Heart left ventricle (tissue), 13 donors: ENCODE data around the gene CCDC194.
A peak's percentile ranks its signal among the peaks of the same experiment; 100 is the strongest.

Source experiments
- CTCF ChIP-seq, 12 donors: fragments of 200-600 bp; sonication (generic) in 4 of 12; IDR thresholded peaks; one replicate each; pipeline versions ENCODE4 v1.5.0 to v1.8.0; 2018 to 2022; ENCODE audit warnings: antibody characterized with exemption in 12 of 12, mild to moderate bottlenecking in 5 of 12
- POLR2A ChIP-seq, 2 donors: fragments of 450-650 bp; IDR thresholded peaks; one replicate each; pipeline ENCODE4 v1.6.1; 2017; ENCODE audit warnings: antibody characterized with exemption in 2 of 2, mild to moderate bottlenecking in 2 of 2, moderate library complexity in 2 of 2
- donor health status: ischemic (EF 13 %, LVEDD 7.1; RV severe dilation, severe dysfunction).
- donor health status: DM: no; HTN: yes; CAD: no.
- donor health status: DM: no; HTN: no; CAD: no.
- donor health status: ischemic (EF 25% LVEDD 6.9; RV normal size, moderate dysfunction).
- donor health status: ischemic (EF 25% LVEDD 5.7; RV mildly dilated, moderate dysfunction).
- donor health status: ischemic (EF 35%, LVEDD 5.7; RV mildly dilated, moderate dysfunction).
- donor health status: nonischemic (EF 11% LVEDD 7.7; RV severe dilation, severe dysfunction).
- donor health status: DM: yes; HTN: yes; CAD: no.
- donor health status: PGD.
- donor health status: ischemic (EF 29% LVEDD 5.4; RV normal size, mild dysfunction).
- donor health status: nonischemic (EF 23%, LVEDD 6.1; RV moderate dilation, normal function).

- TF ChIP-seq CTCF (IDR thresholded peaks at IDR 0.05) (peak; percentile 45 to 88 (median 79)), POLR2A (IDR thresholded peaks at IDR 0.05) (peak in 1 of 2 donors; percentile 36)
Measured at GRCh38 chr19:17390665-17391370, 3.2 kb downstream of the CCDC194 start.
